Measurements from ENCODE around the gene FBLL1. TPM values are rescaled to one million over a fixed set of nuclear protein-coding genes. Genes with fewer than 3 reads are reported as not detected.

FBLL1 gene
- total and polyA plus RNA-seq, 2 of the 8 experiments (the other 6 are each of a cell fraction or from before 2014, with no cell fraction given): 8.3 to 30.9 TPM

- TF ChIP-seq CHD7 (IDR thresholded peaks at IDR 0.05; ENCODE audit: insufficient replicate concordance, low read length) (no peak), YY1 (IDR thresholded peaks at IDR 0.05; ENCODE audit: low read depth, low read length) (no peak), TEAD4 (IDR thresholded peaks at IDR 0.05; ENCODE audit: low read depth, low read length) (no peak)
Measured at GRCh38 chr5:168530621-168531150, 1.6 kb downstream of the FBLL1 start (continued).
